GM10248 (cell line): ENCODE results near the gene CNTF.

Experiments
- CTCF ChIA-PET: fragments of 300-600 bp; sonication (Branson Sonifier 250); formaldehyde crosslinking; extraction: SDS; loops from one replicate; lab custom pipeline; 2021; ENCODE audit warnings: antibody characterized with exemption; lab: Yijun Ruan, JAX
- POLR2A ChIA-PET: fragments of 350-650 bp; sonication (Branson Sonifier 250); formaldehyde crosslinking; extraction: SDS; loops from one replicate; lab custom pipeline; 2020; ENCODE audit warnings: antibody characterized with exemption; lab: Yijun Ruan, JAX
- DNase-seq: peaks from one replicate; pipeline ENCODE4 v3.0.0; 2012; ENCODE audit errors: extremely low spot score
- TF ChIP-seq, protein P1 (sequence below): IDR thresholded peaks from 2 replicates; pipeline ENCODE4 v1.5.1; 2012; ENCODE audit warnings: mild to moderate bottlenecking, low read depth; ENCODE audit errors: extremely low read depth, missing control alignments, control extremely low read depth

CNTF gene

DNA sequence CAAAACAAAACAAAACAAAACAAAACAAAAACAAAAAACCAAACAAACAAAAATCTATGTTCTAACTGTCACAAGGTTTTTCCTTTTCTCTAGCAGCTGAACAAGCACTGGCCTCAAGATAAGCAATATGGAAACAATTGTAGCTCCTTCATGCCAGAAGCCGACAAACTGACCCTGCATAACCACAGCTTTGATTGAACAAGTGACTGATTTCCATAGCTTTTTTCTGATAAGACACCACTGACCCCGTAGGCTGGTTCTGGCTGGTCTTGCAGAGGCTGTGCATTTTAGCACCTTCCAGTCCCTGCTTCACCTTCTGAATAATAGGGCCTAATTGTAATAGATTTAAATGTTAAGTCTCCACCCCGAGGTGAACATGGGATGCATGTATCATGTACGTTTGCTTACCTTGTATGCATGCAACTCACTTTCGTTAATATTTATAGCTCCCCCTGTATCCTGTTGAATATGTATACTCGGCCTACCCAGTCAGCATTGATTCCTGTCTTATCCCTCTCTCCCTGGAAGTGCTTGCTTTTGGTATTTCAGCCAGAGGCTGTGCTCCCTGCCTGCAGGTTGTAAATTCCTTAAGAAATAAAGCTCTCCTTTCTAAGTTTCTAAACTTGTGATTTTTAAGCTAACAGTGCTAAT lies 49.6 kb downstream of the CNTF start:
- TF ChIP-seq, protein P1, sequence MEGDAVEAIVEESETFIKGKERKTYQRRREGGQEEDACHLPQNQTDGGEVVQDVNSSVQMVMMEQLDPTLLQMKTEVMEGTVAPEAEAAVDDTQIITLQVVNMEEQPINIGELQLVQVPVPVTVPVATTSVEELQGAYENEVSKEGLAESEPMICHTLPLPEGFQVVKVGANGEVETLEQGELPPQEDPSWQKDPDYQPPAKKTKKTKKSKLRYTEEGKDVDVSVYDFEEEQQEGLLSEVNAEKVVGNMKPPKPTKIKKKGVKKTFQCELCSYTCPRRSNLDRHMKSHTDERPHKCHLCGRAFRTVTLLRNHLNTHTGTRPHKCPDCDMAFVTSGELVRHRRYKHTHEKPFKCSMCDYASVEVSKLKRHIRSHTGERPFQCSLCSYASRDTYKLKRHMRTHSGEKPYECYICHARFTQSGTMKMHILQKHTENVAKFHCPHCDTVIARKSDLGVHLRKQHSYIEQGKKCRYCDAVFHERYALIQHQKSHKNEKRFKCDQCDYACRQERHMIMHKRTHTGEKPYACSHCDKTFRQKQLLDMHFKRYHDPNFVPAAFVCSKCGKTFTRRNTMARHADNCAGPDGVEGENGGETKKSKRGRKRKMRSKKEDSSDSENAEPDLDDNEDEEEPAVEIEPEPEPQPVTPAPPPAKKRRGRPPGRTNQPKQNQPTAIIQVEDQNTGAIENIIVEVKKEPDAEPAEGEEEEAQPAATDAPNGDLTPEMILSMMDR: no peak
- POLR2A ChIA-PET: no interaction called here
- CTCF ChIA-PET: interaction anchor here (0.9 to 8.2 kb wide), 9 partner anchors 14 to 500 kb away, joined by 3 to 97 read pairs (median 3); partner anchors contain the start of gene DTX4

GRCh38 chr11:58674609-58675008 lies 52.1 kb downstream of the CNTF start:
- ChIA-PET CTCF (interaction anchor here (0.6 to 8.2 kb wide), 5 partner anchors 18 to 484 kb away, joined by 3 to 97 read pairs (median 6); no protein-coding TSS in a partner anchor), POLR2A (no interaction called here)
- TF ChIP-seq, protein P1: no peak
- no peak for DNase-seq

More for the DNA sequence above, 49.6 kb downstream of the CNTF start:
- DNase-seq: no peak
